GM21786 (cell line): Measurements from ENCODE around the gene CGREF1.

ENCODE experiments used
- ATAC-seq: cut with Tn5 transposase; IDR thresholded peaks from one replicate; pipeline ENCODE4 v1.9.1; 2021; ENCODE audit not compliant: unreplicated experiment

CGREF1 gene

GRCh38 chr2:27074738-27075565 is 44.0 kb downstream of the CGREF1 start:
- no peak for ATAC-seq

DNA sequence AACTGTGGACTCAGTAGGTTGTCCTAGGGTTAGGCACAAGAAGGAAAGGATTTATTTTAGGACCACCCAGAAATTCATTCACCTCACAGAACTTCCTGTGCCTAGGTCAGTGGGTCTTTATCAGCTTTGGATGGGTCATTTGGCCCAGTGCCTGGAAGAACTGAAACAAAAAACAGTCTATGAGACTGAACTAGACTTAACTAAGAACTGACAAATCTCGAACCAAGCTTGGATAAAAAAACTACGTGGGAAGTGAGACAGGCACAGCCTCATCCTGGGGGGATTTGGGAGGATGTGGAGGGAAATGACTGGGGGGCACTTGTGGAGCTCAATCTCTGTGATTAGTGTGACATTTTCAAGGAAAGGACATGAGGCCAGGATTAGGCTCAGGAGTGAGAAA is 45.1 kb downstream of the CGREF1 start:
- ATAC-seq: no peak

DNA sequence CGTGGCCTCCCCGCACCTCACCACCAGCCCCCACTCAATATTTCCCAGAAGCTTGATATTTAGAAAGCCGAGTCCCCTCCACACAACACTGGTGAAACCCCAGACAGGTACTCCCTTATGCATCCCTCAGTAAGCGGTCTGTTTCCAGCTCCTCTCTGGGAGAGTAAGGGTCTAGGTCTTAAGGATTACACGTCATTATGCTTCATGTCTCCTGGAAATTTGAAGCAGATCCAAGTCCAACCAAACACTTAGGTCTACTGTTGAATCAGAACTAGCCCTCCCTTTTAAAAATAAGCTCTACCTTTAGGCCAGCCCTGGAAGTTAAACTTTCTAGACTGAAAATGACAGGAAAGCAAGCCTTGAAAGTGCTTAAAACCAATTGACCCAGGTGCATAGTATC is 46.0 kb downstream of the CGREF1 start:
- no peak for ATAC-seq

DNA sequence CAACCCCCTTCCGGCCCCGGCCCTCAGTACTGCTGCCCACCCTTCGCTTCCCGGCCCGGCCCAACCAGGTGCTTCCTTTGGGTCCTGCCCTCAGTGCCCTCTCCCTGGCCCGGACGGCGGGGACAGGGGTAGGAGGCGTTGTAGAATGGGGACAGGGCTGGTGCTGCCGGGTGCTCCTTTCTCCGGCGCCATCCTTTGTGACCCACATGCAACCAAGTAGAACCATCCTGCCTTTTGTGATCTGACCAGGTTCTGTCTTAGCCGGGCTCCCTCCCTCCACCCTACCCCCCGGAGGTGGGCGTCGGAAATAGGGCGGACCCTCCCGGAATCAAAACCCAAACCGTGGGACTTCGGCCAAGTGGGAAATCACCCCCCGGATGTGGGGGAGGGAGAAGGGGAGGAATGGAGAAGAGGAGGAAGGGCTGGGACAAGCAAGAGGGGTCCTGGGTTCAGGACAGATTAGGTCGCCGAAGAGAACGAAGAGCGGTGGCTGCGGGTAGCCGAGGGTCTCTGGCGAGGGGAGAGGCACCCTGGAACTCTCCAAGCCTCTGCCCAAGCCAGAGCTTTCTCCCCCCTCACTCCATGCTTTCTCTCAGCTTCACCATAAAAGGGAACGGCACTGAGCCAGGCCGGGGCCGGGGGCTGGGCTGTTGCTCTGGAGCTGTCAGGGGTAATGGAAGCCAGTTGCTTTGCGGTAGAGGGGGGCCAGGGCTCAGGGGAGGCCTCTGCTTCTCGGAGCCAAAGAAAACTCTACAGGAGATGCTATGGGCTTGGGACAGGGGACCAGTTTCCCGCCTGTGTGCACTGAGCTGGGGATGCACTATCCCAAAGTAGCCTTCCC is 46.7 kb downstream of the CGREF1 start:
- ATAC-seq: peak; percentile 10

GRCh38 chr2:27071277-27071989 is 47.5 kb downstream of the CGREF1 start, which contains the start of gene OST4:
TSS of gene OST4 (minus strand) at chr2:27071654.
- ATAC-seq: peak; percentile 83

DNA sequence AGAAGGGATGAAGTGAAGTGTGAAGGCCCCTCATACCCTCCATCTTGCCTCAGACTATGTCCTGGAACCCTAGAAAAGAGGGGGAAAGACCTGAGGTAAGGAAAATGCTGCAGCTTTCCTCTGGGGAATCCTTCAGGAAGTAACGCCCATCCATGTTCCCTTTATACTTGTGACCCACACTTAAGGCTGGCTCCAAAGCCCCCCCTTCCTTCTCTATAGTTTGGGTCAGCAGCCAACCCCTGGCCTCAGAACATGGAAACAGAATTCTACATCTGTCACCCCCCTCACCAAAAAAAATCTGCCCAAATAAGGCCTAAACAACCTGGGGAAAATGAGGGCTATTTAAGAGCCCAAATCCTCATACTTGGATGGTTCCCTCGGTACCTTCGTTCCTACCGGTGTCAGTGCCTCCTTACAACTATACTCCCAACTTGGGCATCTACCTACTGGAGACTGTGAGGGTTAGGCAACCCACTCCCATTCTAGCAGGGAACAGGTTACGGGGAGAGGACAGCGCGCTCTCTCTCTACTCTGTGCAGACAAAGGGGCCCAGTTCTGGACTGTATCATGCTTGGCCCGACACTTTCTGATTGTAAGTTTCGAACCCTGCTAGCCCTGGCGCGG is 48.2 kb downstream of the CGREF1 start:
- ATAC-seq: no peak

- no peak for ATAC-seq
Measured at GRCh38 chr2:27069961-27070618, 48.8 kb downstream of the CGREF1 start.

- ATAC-seq: no peak
Measured at GRCh38 chr2:27069436-27069835, 49.5 kb downstream of the CGREF1 start.

DNA sequence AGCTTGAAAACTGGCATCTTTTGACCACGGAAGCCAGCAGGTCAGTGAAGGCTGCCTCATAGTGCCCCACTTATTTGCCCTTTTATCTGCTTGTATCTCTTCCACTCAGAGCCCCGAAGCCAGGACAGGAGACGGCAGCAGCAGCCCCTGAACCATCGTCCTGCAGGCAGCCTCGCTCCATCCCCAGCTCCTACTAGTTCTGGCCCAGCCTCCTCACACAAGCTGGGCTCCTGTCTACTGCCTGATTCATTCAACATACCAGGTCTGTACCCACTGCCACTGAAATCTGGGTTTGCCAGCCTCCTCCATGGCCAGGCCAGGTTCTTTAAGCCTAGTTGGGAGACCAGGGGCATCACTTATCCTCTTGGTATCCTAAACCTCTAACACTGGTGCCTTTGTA is 51.5 kb downstream of the CGREF1 start:
- ATAC-seq: no peak

- ATAC-seq: no peak
Measured at GRCh38 chr2:27065128-27065527, 53.8 kb downstream of the CGREF1 start.

- no peak for ATAC-seq
Measured at GRCh38 chr2:27060323-27060722, 58.6 kb downstream of the CGREF1 start.

DNA sequence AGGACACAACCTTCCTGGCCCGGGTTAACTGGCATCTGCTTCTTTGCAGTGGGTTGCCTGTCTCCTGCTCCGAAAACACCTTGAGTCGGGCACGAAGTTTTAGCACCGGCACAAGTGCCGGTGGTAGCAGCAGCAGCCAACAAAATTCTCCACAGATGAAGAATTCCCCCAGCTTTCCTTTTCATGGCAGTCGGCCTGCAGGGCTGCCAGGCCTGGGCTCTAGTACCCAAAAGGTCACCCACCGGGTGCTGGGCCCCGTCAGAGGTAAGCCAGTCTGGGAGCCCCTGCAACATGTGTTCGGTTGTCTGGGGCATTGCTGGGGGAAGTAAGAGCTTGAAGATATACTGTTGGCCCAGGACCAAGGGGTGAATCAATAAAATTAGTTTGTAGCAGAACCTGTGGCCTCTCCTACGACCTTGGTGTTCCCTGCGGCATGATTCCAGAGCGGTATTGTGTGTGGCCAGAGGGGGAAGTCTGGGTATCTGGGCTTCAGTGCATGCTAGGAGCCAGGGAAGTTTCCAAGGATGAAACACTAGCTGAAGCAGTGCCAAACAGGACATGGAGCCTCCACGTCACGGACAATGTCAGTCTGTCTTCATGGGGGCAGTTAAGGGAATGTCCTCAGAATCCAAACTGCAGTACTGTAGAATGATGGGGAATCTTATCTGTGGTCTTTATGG is 59.6 kb downstream of the CGREF1 start:
- no peak for ATAC-seq

DNA sequence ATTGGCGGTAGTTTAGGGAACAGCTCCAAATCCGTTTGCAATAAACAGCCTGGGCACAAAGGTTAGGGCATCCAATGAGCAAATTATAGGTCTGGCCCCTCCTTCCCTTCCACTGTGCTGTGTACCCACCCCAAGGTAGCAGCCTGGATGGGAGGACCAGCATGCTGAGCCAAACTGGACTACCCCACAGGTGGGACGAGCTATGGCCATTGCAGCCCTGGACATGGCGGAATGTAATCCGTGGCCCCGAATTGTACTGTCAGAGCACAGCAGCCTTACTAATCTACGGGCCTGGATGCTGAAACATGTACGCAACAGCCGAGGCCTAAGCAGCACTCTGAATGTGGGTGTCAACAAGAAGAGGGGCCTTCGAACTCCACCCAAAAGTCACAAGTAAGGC is 60.7 kb downstream of the CGREF1 start:
- ATAC-seq: no peak

- ATAC-seq: no peak
Measured at GRCh38 chr2:27057184-27057583, 61.7 kb downstream of the CGREF1 start.

- ATAC-seq: no peak
Measured at GRCh38 chr2:27054721-27055120, 64.2 kb downstream of the CGREF1 start.

DNA sequence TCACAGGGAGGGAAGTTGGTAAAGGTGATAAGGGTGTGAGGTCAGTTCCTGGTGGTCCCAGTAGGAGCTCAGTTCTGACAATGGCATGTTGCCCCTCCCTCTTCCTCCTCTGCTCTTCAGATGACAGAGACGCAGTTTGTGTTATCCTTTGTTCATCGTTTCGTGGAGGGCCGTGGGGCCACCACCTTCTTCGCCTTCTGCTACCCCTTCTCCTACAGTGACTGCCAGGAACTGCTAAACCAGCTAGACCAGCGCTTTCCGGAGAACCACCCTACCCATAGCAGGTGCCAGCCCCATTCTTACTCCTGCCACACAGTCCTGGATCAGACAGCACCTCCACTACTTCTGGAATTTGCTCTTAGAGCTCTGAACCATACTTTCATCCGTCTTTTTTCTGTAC is 65.2 kb downstream of the CGREF1 start:
- no peak for ATAC-seq

GRCh38 chr2:27053321-27053720 is 65.6 kb downstream of the CGREF1 start:
- ATAC-seq: no peak

DNA sequence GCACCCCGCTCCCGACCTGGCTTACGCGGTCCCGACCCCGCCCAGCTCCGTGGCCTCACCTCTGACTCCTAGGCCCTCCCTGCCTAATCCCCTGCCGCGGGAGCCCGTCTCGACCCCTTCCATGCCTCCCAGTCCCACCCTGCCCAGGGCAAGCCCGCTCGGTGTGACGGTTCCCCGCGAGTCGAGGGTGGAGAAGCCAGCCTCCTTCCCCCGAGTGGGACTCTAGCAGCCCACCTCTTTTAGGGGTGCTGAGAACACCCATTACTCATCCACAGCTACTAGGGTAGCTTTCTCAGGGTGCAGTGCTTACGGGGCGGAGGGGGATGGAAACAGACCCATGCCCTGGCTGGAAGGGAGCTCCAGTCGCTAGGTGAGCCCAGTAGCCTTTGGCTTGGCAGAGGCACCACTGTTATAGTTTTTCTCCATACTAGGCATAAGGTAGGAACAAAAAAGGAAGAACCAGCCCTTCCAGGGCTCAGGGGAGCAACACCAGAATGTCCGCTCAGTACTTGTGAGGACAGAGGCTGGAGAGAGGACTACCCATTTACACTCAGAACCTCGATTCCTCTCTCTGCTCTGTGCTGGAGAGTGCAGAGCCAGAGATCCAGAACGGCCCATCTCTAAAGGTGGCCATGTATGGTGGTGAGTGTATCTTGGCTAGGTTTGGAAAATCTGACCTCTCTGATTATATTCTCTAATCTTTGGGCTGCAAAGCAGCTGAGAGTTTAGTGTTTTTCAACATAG is 66.9 kb downstream of the CGREF1 start:
- no peak for ATAC-seq
